Epidermal melanocyte (primary cell): ENCODE data around the gene LRRC7.

Experiments
- DNase-seq: peaks from one replicate; pipeline ENCODE4 v3.0.0; 2011; ENCODE audit warnings: low spot score; ENCODE audit not compliant: insufficient read length

The LRRC7 gene

GRCh38 chr1:70164350-70164749 lies 596.6 kb downstream of the LRRC7 start:
- no peak for DNase-seq

GRCh38 chr1:70168283-70168682 lies 600.6 kb downstream of the LRRC7 start:
- no peak for DNase-seq

DNA sequence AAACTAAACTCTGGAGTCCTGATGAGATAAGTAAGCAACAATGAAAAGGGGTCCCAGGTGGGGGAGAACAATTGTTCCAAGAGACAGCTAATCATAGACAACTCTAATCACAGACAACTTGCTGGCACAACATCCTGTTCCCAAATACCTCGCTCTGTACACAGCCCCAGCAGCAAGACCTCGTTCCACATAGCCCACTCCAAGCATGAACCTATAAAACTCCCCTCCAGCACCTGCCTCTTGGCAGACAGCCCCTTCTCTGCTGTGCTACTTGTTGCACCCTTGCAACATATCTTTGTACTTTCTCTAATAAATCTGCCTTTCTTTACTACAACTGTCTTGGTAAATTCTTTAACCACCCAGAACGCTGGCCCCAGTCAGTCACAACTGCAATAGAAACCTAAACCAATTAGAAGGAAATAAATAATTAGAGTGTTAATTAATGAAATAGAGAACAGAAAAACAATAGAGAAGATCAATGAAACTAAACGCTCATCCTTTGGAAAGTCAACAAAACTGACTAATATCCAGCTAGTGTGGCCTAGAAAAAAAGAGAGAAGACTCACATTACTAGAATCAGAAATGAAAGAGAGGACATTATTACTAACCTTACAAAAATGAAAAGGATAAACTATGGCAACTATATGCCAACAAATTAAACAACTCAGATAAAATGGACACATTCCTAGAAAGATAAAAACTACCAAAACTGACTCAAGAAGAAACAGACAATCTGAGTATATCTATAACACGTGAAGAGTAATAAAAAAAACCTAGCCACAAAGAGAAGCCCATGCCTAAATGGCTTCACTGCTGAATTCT lies 601.5 kb downstream of the LRRC7 start:
- DNase-seq, result no peak

- DNase-seq, result no peak
Observed at GRCh38 chr1:70171512-70171911, 603.8 kb downstream of the LRRC7 start.
